HG03039 (cell line): ENCODE data around the gene NUTM2G.
"Not testable (repeated sequence)": the region's sequence is repeated elsewhere in the genome, so short reads cannot be mapped to it uniquely, and the experiment has no call there.

Experiments used
- ATAC-seq: cut with Tn5 transposase; IDR thresholded peaks from one replicate; pipeline ENCODE4 v1.9.1; 2021; ENCODE audit warnings: mild to moderate bottlenecking, moderate library complexity; ENCODE audit not compliant: unreplicated experiment

The NUTM2G gene

DNA sequence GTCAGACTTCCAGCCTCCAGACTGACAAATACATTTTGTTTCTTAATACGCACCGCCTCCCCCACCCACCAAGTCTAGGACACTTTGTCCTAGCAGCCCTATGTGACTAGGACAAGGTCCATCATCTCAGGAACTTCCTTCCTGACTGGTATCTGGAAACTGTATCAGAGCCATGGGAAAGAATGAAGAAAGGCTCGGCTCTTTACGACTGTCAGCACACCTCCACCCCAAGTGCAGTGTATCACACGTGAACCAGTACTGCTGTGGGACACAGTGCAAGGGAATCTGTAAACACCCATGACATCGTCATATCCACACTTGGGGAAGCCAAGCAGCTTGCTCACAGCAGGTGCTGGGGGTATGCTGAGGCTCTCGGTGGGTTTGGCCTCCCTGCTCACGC is 13.0 kb downstream of the NUTM2G start:
- ATAC-seq = not testable (repeated sequence)

DNA sequence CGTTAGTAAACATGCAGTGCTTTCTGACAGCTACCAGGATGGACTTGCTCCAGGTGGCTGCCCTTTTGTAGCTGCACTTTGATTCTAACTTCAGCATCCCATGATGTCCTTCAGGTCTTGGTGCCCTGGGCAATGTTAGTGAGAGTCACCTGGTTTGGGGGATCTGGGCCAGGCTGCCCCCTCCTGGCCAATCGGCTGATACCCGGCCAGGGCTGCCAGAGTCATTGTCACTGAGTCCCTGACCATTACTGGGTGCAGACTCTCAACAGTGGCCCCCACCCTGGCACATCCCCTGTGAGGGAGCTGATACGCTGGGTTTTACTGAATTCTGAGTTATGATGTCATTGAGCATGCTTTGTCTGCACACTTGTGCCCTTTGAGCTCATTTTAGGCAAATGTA is 13.5 kb downstream of the NUTM2G start:
- not testable (repeated sequence) for ATAC-seq

DNA sequence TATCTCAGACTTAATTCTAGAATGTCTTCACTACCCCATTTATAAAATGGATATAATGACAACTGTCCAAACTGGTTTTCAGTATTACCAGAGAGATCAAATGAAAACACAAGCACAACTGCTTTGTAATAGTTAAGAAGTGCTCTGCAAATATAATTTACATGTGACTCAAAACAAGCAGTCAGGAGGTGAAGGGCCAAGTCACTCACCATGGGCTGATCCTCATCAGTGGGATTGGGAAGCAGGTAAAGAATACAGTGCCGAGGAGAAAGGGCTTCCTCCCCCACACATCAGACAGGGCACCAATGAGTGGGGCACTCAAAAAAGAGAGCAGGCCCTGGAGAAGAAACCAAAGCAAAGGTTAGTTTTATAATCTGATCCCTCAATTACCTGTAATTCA is 20.7 kb downstream of the NUTM2G start:
- ATAC-seq = not testable (repeated sequence)

DNA sequence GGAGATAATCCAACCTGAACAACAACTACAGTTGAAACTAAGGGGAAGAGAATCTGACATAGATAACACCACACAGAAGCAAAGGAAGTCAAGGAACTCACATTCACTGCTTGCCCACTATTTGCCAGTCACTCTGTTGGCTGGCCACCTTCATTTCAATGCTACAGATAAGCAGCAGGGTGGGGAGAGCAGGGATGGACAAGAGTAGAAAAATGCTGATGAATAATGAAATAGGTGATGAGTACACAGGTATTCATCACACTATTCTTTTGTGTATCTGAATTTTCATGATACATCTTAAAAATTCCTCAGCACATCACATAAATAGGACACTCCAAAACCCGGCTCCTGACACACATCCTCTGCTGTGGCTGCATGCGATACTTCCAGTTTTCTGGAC is 21.9 kb downstream of the NUTM2G start:
- not testable (repeated sequence) for ATAC-seq

DNA sequence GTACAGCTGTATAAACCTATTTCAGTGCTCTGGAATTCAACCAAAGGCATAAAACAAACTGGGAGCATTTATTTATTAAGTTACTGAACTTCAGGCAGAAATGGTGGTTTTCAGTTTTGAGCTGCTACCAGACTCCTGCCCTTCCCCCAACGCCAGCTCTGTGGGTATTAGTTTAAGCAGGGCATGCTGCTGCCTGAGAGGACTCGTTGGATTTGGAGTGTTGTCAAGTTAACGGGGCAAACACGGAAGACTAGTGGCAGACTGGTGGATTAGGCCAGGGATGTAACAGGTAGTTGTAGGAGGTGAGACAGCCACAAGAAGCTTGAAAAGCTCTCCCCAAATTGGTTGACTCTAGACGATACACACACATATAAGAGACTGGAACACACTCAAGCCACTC is 38.9 kb downstream of the NUTM2G start:
- ATAC-seq = not testable (repeated sequence)

DNA sequence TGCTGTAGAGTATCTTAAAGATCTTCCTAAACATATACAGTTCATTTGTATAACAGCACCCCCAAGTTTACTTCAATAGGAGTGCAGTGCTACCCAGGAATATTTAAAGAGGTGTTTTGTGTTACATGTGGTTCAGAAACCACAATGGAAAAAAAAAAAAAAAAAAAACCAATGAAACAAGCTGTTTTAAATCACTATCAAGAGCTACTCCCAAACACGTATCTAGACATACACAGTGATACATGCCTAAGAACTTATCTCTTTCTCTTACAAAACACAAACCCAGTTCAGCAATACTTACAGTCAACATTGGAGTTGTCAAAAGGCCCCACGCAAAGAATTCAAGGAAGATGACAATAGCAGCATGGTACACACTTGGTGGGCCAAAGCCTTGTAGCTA is 43.9 kb downstream of the NUTM2G start:
- not testable (repeated sequence) for ATAC-seq

DNA sequence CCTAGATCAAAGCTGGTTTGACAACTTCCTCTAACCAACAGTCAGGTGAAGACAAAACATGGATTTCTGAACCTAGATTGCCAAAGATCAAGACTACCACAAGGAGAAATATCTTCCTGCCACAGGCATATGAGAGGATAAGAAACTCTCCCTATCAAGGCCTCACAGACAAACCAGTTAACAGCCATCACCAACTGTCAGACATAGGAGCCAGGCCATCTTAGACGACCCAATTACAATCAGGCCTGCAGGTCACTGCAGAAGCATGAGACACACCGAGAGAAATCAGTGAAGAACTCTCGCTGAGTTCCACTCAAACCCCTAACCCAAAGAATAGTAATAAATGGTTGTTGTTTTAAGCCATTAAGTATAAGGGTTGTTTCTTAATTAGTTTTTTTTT is 45.4 kb downstream of the NUTM2G start:
- ATAC-seq = not testable (repeated sequence)

DNA sequence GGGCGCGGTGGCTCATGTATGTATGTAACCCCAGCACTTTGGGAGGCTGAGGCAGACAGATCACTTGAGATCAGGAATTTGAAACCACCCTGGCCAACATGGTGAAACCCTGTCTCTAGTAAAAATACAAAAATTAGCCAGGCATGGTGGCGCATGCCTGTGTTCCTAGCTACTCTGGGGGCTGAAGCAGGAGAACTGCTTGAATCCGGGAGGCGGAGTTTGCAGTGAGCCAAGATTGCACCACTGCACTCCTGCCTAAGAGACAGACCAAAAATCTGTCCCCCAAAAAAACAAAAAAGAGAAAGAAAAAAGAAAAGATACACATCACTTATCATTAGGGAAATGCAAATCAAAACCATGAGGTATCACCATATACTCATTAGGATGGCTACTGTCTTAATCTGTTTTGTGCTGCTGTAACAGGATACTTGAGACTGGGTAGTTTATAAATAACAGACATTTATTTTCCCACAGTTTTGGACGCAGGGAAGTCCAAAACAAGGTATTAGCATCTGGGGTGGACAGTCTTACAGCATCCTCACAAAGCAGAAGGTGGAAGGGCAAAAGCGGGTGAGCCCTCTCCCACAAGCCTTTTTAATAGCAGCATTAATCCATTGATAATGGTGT is 55.0 kb downstream of the NUTM2G start:
- ATAC-seq = not testable (repeated sequence)

DNA sequence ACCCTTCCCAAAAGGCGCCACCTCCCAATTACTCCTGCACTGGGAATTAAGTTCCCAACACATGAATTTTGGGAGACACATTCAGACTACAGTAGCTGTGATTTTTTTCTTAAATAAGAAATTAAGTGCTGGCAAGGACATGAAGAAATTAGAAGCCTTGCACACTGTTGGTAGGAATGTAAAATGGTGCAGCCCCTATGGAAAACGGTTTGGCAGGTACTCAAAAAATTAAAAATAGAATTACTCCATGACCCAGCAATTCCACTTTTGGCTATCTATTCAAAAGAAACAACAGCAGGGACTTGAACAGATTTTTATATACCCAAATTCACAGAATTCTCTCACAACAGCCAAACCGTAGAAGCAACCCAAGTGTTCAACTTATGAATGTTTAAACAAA is 55.5 kb downstream of the NUTM2G start:
- ATAC-seq = not testable (repeated sequence)

DNA sequence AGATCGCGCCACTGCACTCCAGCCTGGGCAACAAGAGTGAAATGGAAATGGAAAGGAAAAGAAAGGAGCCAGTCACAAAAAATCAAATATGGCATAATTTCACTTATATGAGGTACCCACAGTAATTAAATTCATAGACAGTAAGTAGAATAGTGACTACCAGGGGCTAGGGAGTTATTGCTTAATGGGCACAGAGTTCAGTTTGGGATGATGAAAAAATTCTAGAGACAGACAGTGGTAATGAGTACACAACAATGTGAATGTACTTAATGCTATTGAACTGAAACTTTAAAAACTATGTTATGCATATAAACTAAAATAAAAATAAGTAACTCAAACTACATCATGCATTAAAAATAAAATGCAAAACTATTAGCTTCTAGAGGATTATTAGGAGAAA is 56.2 kb downstream of the NUTM2G start:
- ATAC-seq = not testable (repeated sequence)
